ENCODE measurements around the gene CALR3. TPM values are rescaled to one million over a fixed set of nuclear protein-coding genes. Genes with fewer than 3 reads are reported as not detected.

The CALR3 gene

GRCh38 chr19:16435238-16435917 is 60.6 kb downstream of the CALR3 start:
- no peak overlapping the region for H2BK5ac ChIP-seq (ENCODE audit: low read length)
- no peak overlapping the region for H3K4me2 ChIP-seq (ENCODE audit: low read length)
- DNase-seq, result peak; percentile 57
- no peak overlapping the region for H3K56ac ChIP-seq (ENCODE audit: low read length)
- WGBS (ENCODE audit: extremely low coverage, insufficient coverage, low lambda C conversion rate), result no CpG with 5 or more reads among the region's 11 CpGs
- no peak overlapping the region for H3K4me3 ChIP-seq (ENCODE audit: low read length)
- H4K8ac ChIP-seq (ENCODE audit: low read depth, low read length), result no peak overlapping the region
- H3K4me1 ChIP-seq (ENCODE audit: control insufficient read depth, low read depth, low read length), result no peaks in the 10 kb centered on the region
- no peak overlapping the region for H3K4ac ChIP-seq (ENCODE audit: low read depth, low read length)
- H3K23ac ChIP-seq (ENCODE audit: low read length), result no peak overlapping the region
- H3K9ac ChIP-seq (ENCODE audit: low read length), result no peak overlapping the region
- no peak overlapping the region for H2BK120ac ChIP-seq (ENCODE audit: low read depth, low read length)
- H3K79me2 ChIP-seq (ENCODE audit: control insufficient read depth, insufficient read depth, low read length), result no peaks in the 10 kb centered on the region
- H3K79me1 ChIP-seq (ENCODE audit: low read length), result no peaks in the 10 kb centered on the region
- peaks cover 2% of the 10 kb centered on the region for H3K36me3 ChIP-seq (ENCODE audit: control insufficient read depth, insufficient read depth, low read length)
- no peak overlapping the region for H3K18ac ChIP-seq (ENCODE audit: low read length)
- H2BK15ac ChIP-seq (replicated peaks; ENCODE audit: low read depth), result no peak overlapping the region
- H4K5ac ChIP-seq (ENCODE audit: low read length), result no peak overlapping the region
- H2AK5ac ChIP-seq (ENCODE audit: low read length), result no peak overlapping the region
- no peaks in the 10 kb centered on the region for H3K27me3 ChIP-seq (ENCODE audit: insufficient read depth, low read length, poor library complexity)
- no peak overlapping the region for H3K27ac ChIP-seq (ENCODE audit: low read depth, low read length)

- no peak overlapping the region for H3K18ac ChIP-seq (ENCODE audit: low read length)
- H3K4me2 ChIP-seq (ENCODE audit: low read length), result no peak overlapping the region
- no peak overlapping the region for H2AK5ac ChIP-seq (ENCODE audit: low read length)
- H3K4ac ChIP-seq (ENCODE audit: low read depth, low read length), result no peak overlapping the region
- no peaks in the 10 kb centered on the region for H3K79me2 ChIP-seq (ENCODE audit: control insufficient read depth, insufficient read depth, low read length)
- H4K5ac ChIP-seq (ENCODE audit: low read length), result no peak overlapping the region
- H2BK15ac ChIP-seq (replicated peaks; ENCODE audit: low read depth), result no peak overlapping the region
- H3K36me3 ChIP-seq (ENCODE audit: control insufficient read depth, insufficient read depth, low read length), result peaks cover 2% of the 10 kb centered on the region
- H3K23ac ChIP-seq (ENCODE audit: low read length), result no peak overlapping the region
- no peak overlapping the region for H3K27ac ChIP-seq (ENCODE audit: low read depth, low read length)
- H2BK5ac ChIP-seq (ENCODE audit: low read length), result no peak overlapping the region
- no CpG with 5 or more reads among the region's 3 CpGs for WGBS (ENCODE audit: extremely low coverage, insufficient coverage, low lambda C conversion rate)
- no peak overlapping the region for H3K4me3 ChIP-seq (ENCODE audit: low read length)
- H4K8ac ChIP-seq (ENCODE audit: low read depth, low read length), result no peak overlapping the region
- no peak overlapping the region for H2BK120ac ChIP-seq (ENCODE audit: low read depth, low read length)
- no peaks in the 10 kb centered on the region for H3K79me1 ChIP-seq (ENCODE audit: low read length)
- DNase-seq, result no peak
- H3K9ac ChIP-seq (ENCODE audit: low read length), result no peak overlapping the region
- H3K27me3 ChIP-seq (ENCODE audit: insufficient read depth, low read length, poor library complexity), result no peaks in the 10 kb centered on the region
- no peak overlapping the region for H3K56ac ChIP-seq (ENCODE audit: low read length)
- no peaks in the 10 kb centered on the region for H3K4me1 ChIP-seq (ENCODE audit: control insufficient read depth, low read depth, low read length)
Observed at GRCh38 chr19:16433986-16434385, 62.0 kb downstream of the CALR3 start.

GRCh38 chr19:16429759-16430091 is 66.2 kb downstream of the CALR3 start:
- H3K36me3 ChIP-seq (ENCODE audit: control insufficient read depth, insufficient read depth, low read length), result peaks cover 4% of the 10 kb centered on the region
- no CpG with 5 or more reads among the region's 3 CpGs for WGBS (ENCODE audit: extremely low coverage, insufficient coverage, low lambda C conversion rate)
- H2BK15ac ChIP-seq (replicated peaks; ENCODE audit: low read depth), result no peak overlapping the region

GRCh38 chr19:16429066-16429758 is 66.8 kb downstream of the CALR3 start:
- Histone ChIP-seq H3K4me3 (ENCODE audit: low read length) (no peak overlapping the region), H3K27ac (ENCODE audit: low read depth, low read length) (no peak overlapping the region), H2AK5ac (ENCODE audit: low read length) (no peak overlapping the region), H2BK120ac (ENCODE audit: low read depth, low read length) (no peak overlapping the region), H2BK5ac (ENCODE audit: low read length) (no peak overlapping the region), H3K4me1 (ENCODE audit: control insufficient read depth, low read depth, low read length) (no peaks in the 10 kb centered on the region), H4K5ac (ENCODE audit: low read length) (no peak overlapping the region), H3K23ac (ENCODE audit: low read length) (no peak overlapping the region), H3K27me3 (ENCODE audit: insufficient read depth, low read length, poor library complexity) (no peaks in the 10 kb centered on the region), H4K8ac (ENCODE audit: low read depth, low read length) (no peak overlapping the region), H2BK15ac (replicated peaks; ENCODE audit: low read depth) (no peak overlapping the region), H3K4ac (ENCODE audit: low read depth, low read length) (no peak overlapping the region), H3K79me1 (ENCODE audit: low read length) (no peaks in the 10 kb centered on the region), H3K36me3 (ENCODE audit: control insufficient read depth, insufficient read depth, low read length) (peaks cover 4% of the 10 kb centered on the region), H3K79me2 (ENCODE audit: control insufficient read depth, insufficient read depth, low read length) (no peaks in the 10 kb centered on the region), H3K9ac (ENCODE audit: low read length) (no peak overlapping the region), H3K56ac (ENCODE audit: low read length) (no peak overlapping the region), H3K18ac (ENCODE audit: low read length) (no peak overlapping the region), H3K4me2 (ENCODE audit: low read length) (no peak overlapping the region)
- WGBS (ENCODE audit: extremely low coverage, insufficient coverage, low lambda C conversion rate), result no CpG with 5 or more reads among the region's 13 CpGs
- no peak for DNase-seq

More at GRCh38 chr19:16429759-16430091, 66.2 kb downstream of the CALR3 start:
- Histone ChIP-seq H3K27me3 (ENCODE audit: insufficient read depth, low read length, poor library complexity) (no peaks in the 10 kb centered on the region), H2BK120ac (ENCODE audit: low read depth, low read length) (no peak overlapping the region), H3K4me1 (ENCODE audit: control insufficient read depth, low read depth, low read length) (no peaks in the 10 kb centered on the region), H4K5ac (ENCODE audit: low read length) (no peak overlapping the region), H3K79me1 (ENCODE audit: low read length) (no peaks in the 10 kb centered on the region), H3K23ac (ENCODE audit: low read length) (no peak overlapping the region), H3K79me2 (ENCODE audit: control insufficient read depth, insufficient read depth, low read length) (no peaks in the 10 kb centered on the region), H3K9ac (ENCODE audit: low read length) (no peak overlapping the region), H3K56ac (ENCODE audit: low read length) (no peak overlapping the region), H3K4me2 (ENCODE audit: low read length) (no peak overlapping the region), H4K8ac (ENCODE audit: low read depth, low read length) (no peak overlapping the region), H3K18ac (ENCODE audit: low read length) (no peak overlapping the region), H3K4me3 (ENCODE audit: low read length) (no peak overlapping the region), H3K27ac (ENCODE audit: low read depth, low read length) (no peak overlapping the region), H2AK5ac (ENCODE audit: low read length) (no peak overlapping the region), H3K4ac (ENCODE audit: low read depth, low read length) (no peak overlapping the region), H2BK5ac (ENCODE audit: low read length) (no peak overlapping the region)
- no peak for DNase-seq

Small RNA genes within 50 kb of the gene (small RNA-seq; reads per million reads assigned to genes)
- gene RN7SL146P (ENCODE audit: insufficient read depth), result not detected

All from mesendoderm (in vitro differentiated cells).